Uterus (tissue), 2 donors: ENCODE results near the gene URB2.

Experiments used
- POLR2A ChIP-seq, 2 donors: fragments of 450-650 bp; IDR thresholded peaks; one replicate each; pipeline ENCODE4 v1.6.1; 2016; ENCODE audit warnings: antibody characterized with exemption in 2 of 2, mild to moderate bottlenecking in 1 of 2, moderate library complexity in 1 of 2
- TF ChIP-seq, protein P1 (sequence below), 4 experiments: fragments of 200-600 bp in 2 of 4; fragments of 450-650 bp in 2 of 4; sonication (generic) in 2 of 4; IDR thresholded peaks; one replicate each; pipeline ENCODE4 v1.5.1; 2016 to 2019; ENCODE audit warnings: antibody characterized with exemption in 4 of 4, mild to moderate bottlenecking in 2 of 4, moderate library complexity in 1 of 4

DNA sequence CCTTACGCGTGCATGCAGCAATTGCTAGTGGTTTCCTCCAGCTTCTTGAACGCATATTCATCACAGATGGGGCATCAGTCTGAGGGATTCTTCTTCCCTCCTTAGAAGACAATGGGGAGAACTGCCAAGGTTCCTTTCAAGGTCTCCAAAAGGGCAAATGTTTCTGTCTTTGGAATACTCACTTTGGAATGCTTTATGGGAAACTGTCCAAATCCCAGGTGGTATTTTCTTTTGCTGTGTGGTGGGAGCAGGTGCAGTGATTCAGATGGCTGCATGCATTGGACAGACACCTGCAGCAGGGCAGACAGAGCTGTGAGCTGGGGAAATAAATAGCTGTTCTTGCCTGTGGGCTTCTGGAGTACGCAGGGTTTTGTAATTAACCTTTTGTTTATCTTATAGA lies 40.5 kb downstream of the URB2 start:
- TF ChIP-seq, protein P1, sequence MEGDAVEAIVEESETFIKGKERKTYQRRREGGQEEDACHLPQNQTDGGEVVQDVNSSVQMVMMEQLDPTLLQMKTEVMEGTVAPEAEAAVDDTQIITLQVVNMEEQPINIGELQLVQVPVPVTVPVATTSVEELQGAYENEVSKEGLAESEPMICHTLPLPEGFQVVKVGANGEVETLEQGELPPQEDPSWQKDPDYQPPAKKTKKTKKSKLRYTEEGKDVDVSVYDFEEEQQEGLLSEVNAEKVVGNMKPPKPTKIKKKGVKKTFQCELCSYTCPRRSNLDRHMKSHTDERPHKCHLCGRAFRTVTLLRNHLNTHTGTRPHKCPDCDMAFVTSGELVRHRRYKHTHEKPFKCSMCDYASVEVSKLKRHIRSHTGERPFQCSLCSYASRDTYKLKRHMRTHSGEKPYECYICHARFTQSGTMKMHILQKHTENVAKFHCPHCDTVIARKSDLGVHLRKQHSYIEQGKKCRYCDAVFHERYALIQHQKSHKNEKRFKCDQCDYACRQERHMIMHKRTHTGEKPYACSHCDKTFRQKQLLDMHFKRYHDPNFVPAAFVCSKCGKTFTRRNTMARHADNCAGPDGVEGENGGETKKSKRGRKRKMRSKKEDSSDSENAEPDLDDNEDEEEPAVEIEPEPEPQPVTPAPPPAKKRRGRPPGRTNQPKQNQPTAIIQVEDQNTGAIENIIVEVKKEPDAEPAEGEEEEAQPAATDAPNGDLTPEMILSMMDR (IDR thresholded peaks at IDR 0.05), result no peak
- TF ChIP-seq POLR2A (IDR thresholded peaks at IDR 0.05), result no peak
